GM18520 (cell line): ENCODE results near the gene DHRSX.
"Not testable (repeated sequence)": the region's sequence is repeated elsewhere in the genome, so short reads cannot be mapped to it uniquely, and the experiment has no call there.

Experiments used
- ATAC-seq: cut with Tn5 transposase; IDR thresholded peaks from one replicate; pipeline ENCODE4 v1.9.1; 2021; ENCODE audit not compliant: unreplicated experiment

DHRSX gene

DNA sequence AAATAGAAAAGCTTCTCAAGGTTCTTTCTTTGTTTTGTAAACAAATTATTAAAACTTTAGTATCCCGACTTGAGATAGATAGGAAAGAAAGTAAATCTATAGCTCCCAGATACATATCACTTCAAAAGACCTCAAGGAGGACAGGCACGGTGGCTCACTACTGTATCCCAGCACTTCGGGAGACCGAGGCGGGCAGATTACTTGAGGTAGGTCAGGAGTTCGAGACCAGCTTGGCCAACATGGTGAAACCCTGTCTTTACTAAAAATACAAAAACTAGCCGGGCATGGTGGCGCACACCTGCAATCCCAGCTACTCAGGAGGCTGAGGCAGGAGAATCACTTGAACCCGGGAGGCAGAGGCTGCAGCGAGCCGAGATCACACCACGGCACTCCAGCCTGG lies 260.0 kb downstream of the DHRSX start:
- not testable (repeated sequence) for ATAC-seq

DNA sequence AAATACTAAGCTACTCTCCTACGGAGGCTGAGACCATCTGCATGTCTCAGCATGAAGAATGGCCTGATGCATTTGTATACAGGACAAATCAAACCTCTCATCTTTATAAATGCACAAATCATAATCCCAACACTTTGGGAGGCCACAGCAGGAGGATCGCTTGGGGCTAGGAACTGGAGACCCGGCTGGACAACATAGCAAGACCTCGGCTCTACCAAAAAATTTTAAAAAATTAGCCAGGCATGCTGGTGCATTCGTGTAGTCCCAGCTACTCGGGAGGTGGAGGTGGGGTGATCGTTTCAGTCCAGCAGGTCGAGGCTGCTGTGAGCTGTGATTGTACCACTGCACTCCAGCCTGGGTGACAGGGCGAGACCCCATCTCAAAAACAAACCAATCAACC lies 262.8 kb downstream of the DHRSX start:
- no peak for ATAC-seq

GRCh38 chrX:2231570-2232192 lies 269.1 kb downstream of the DHRSX start:
- ATAC-seq, result no peak

GRCh38 chrX:2230457-2230856 lies 270.3 kb downstream of the DHRSX start:
- ATAC-seq, result no peak

GRCh38 chrX:2228536-2228935 lies 272.2 kb downstream of the DHRSX start:
- ATAC-seq, result no peak

DNA sequence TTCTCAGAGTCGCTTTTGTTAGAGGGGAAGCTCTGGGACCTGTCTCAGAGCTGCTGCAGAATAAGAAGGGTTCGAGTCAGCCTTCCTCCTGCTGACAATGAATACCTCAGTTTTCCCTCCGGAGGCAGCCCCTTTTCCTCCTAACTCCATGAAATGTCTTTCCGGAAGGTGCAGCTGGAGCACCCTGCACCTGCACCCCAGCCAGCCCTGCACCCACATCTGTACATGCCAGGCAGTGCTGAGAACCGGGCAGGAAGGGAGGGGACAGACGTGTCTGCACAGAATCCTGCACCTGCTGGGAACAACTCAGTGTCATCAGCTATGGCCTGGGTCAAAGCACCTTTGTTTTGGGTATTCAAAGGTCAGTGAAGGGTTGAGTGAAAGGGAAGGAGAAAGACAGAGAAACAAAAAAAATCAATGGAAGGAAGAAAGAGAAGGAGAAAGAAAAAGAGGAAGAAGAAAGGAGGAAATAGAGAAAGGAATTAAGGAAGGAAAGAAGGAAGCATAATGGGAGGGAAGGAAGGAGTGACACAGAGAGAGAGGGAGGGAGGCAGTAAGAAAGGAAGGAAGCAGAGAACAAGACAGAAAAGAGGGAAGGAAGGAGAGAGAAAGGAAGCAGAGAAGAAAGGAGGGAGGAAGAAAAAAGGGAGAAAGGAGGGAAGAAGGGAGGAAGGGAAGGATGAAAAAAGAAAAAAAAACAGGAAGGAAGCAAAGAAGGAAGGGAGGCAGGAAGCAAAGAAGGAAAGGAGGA lies 273.7 kb downstream of the DHRSX start:
- no peak for ATAC-seq

GRCh38 chrX:2226182-2226581 lies 274.6 kb downstream of the DHRSX start:
- ATAC-seq, result no peak

DNA sequence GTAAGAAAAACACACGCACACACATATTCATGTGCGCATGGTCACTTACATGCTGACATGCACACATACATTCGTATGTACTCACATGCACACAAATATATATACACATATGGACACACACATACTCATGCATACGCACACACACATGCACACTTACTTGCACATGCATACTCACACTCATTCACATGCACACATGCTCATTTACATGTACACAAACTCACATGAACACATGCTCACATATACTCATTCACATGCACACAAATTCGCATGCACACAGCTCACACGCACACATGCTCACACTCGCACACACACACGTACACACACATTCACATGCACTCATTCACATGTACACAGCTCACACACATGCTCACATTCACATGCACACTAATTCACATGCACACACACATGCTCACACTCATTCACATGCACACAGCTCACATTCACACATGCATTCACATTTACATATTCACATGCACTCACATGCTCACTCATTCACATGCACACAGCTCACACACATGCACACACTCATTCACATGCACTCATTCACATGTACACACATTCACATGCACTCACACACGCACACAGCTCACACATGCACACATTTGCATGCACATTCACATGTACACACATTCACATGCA lies 276.1 kb downstream of the DHRSX start:
- no peak for ATAC-seq

DNA sequence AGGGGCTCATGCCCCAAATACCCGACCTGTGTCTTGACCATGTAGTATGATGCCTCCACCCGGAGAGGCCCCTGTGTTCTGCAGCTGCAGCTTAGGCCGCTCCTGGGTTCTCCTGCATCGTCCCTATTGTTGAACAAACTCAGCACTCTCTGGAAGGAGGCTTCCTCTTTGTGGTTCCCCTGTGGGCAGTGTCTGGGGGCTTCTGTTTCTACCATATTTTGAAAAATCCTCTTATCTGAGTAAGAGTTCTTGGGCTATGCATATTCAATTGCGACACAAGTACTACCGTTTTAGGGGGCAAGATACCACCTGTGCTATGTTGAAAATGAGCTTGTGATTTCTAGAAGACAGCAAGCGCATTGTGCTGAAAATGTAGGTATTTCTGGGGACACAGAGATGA lies 276.6 kb downstream of the DHRSX start:
- no peak for ATAC-seq

- ATAC-seq, result no peak
These were observed 279.8 kb downstream of the DHRSX start for GRCh38 chrX:2220829-2221567.

GRCh38 chrX:2220296-2220695 lies 280.5 kb downstream of the DHRSX start:
- no peak for ATAC-seq

- not testable (repeated sequence) for ATAC-seq
These were observed 286.5 kb downstream of the DHRSX start for GRCh38 chrX:2214138-2214823.

GRCh38 chrX:2211667-2212066 lies 289.1 kb downstream of the DHRSX start:
- not testable (repeated sequence) for ATAC-seq

GRCh38 chrX:2193273-2193592 lies 307.5 kb downstream of the DHRSX start:
- no peak for ATAC-seq

DNA sequence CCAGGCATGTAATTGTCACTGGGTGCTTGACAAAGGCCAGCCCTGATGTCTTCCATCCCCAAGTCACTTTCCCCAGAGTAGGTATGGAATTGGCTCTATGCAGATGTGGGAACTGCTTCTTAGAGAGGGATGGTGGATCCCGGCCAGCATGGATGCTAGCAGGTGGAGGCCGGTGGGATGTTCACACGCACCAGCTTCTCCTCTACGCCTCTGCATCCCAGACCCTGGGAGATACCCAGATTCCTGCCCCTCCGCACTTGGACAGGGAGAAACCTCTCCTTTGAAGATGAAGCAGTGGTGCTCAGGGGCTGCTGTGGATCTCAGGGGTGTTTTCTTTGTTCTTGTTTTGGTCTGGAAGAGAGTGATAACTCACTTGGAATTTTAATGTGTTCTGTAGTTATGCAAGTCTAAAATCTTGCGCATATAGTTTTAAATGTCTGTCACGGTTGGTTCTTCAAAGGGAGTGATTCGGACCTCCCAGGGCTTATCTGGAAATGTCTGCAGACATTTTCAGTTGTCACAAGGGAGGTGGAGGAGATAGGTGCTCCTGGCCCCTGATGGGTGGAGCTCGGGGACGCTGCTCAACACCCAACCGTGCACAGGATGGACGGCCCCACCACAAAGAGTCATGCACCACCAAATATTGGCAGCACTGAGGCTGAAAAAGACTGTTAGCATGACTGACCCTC lies 308.0 kb downstream of the DHRSX start:
- no peak for ATAC-seq

GRCh38 chrX:2188840-2189239 lies 311.9 kb downstream of the DHRSX start:
- ATAC-seq, result no peak

- no peak for ATAC-seq
These were observed 312.4 kb downstream of the DHRSX start for GRCh38 chrX:2188330-2188792.

- ATAC-seq, result no peak
These were observed 313.2 kb downstream of the DHRSX start for GRCh38 chrX:2187352-2188115.

DNA sequence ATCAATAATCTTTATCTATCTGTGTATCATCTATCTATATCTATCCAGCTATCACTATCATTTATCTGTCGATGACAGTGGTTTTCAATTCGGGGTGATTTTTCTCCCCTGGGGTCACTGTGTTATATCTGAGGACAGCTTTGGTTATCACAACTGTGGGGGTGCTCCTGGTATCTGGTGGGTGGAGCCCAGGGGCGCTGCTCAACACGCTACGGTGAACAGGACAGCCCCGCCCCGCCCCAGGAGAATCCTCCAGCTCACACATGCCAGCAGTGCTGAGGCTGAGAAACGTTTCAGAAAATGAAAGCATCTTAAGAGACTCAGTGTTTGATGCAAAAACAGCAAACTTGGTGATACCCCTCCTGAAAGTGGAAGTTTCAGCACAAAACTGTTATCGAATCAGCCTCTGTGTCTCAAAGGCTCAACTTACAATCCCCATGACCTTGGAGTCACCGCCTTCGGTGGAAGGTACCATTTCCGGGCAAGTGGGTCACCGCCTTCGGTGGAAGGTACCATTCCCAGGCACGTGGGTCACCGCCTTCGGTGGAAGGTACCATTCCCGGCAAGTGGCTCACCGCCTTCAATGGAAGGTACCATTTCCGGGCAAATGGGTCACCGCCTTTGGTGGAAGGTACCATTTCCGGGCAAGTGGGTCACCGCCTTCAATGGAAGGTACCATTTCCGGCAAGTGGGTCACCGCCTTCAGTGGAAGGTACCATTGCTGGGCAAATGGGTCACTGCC lies 315.3 kb downstream of the DHRSX start:
- no peak for ATAC-seq
